Measurements from ENCODE around the gene PSMB2. TPM values are rescaled to one million over a fixed set of nuclear protein-coding genes. Genes with fewer than 3 reads are reported as not detected.
"Not testable (repeated sequence)": the region's sequence is repeated elsewhere in the genome, so short reads cannot be mapped to it uniquely, and the experiment has no call there.

Gene PSMB2
- total and polyA plus RNA-seq, 5 donors from 2014 or later = 34.4 to 101 (median 71.0) TPM

GRCh38 chr1:35591211-35591610, 50.1 kb downstream of the PSMB2 start:
- Histone ChIP-seq H3K4me3 (ENCODE audit: low read depth, low read length) (no peak overlapping the region), H3K36me3 (ENCODE audit: control insufficient read depth, insufficient read depth, low read length) (peaks cover 5% of the 10 kb centered on the region), H3K27ac (ENCODE audit: insufficient read depth, low read length, poor library complexity, severe bottlenecking) (no peak overlapping the region), H3K9me3 (ENCODE audit: control insufficient read depth in 2 of 2, low read length in 2 of 2) (no peaks in the 10 kb centered on the region), H3K4me1 (ENCODE audit: control insufficient read depth, insufficient read depth, low read length, poor library complexity, severe bottlenecking) (no peaks in the 10 kb centered on the region), H3K27me3 (ENCODE audit: control insufficient read depth, insufficient read depth, low read length) (no peaks in the 10 kb centered on the region)
- Mint-ChIP-seq H3K4me1 (peaks cover 0 to 12% (median 3%) of the 10 kb centered on the region in 4 donors), H3K27ac (peak overlapping the region in 1 of 3 donors; percentile 31), H3K4me3 (no peak overlapping the region), H3K36me3 (peaks cover 18% of the 10 kb centered on the region), H3K9me3 (no peaks in the 10 kb centered on the region), H3K27me3 (no peaks in the 10 kb centered on the region)
- DNase-seq (no peak), ATAC-seq (ENCODE audit: low read depth in 2 of 2) (no peak)

- DNase-seq = no peak
- Mint-ChIP-seq H3K27ac (no peak overlapping the region), H3K27me3 (no peaks in the 10 kb centered on the region)
Observed at GRCh38 chr1:35590476-35591040, 50.8 kb downstream of the PSMB2 start.

DNA sequence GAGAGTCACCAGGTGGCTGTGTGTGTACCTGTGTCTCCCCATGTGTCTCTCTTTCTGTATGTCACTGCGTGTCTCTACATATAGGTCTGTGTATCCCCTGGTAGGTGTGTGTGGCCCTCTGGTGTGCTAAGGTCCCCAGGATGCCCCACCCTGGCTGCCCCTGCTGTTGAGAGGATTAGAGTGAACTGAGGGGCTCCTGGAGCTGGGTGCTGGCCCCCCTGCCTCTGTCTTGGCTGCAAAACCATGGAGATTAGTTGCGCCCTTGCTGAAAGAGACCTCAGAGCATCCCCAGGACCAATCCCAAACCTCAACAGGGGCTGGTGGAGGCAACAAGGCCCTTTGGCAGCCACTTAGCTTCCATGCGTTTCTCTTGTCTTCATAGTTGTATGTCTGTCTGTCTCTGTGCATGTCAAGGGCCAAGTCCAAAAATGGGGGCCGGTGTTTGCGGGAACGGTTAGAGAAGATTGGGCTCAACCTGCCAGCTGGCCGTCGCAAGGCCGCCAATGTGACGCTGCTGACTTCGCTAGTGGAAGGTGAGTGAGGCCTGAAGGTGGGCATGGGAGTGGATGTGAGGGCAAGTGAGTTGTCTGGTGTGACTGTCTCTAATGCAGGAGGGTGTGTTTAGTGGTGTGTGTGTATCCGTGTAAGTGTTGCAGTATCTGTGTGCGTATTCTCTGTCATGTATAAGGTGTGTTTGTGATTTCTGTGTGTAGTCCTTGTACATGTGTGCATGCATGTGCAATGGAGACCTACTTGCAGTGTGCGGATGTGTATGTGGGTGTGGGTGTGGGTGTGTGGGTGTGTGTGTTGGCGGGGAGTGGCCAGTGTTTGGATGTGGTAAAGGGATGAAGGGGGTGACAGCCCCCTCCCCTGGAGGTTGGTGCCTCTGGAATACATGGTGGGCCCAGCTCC, 51.6 kb downstream of the PSMB2 start:
- Mint-ChIP-seq H3K4me1 (peaks cover 0 to 12% (median 3%) of the 10 kb centered on the region in 4 donors), H3K4me3 (no peak overlapping the region), H3K36me3 (peaks cover 18% of the 10 kb centered on the region), H3K27me3 (no peaks in the 10 kb centered on the region), H3K27ac (peak overlapping the region in 1 of 3 donors; percentile 82), H3K9me3 (no peaks in the 10 kb centered on the region)
- ATAC-seq (ENCODE audit: low read depth in 2 of 2) (peak in 1 of 2 donors; percentile 10), DNase-seq (no peak)
- H3K27ac ChIP-seq (ENCODE audit: insufficient read depth, low read length, poor library complexity, severe bottlenecking) = no peak overlapping the region
- no peak overlapping the region for H3K4me3 ChIP-seq (ENCODE audit: low read depth, low read length)
- H3K36me3 ChIP-seq (ENCODE audit: control insufficient read depth, insufficient read depth, low read length) = peaks cover 5% of the 10 kb centered on the region
- no peaks in the 10 kb centered on the region for H3K9me3 ChIP-seq (ENCODE audit: control insufficient read depth in 2 of 2, low read length in 2 of 2)
- no peaks in the 10 kb centered on the region for H3K4me1 ChIP-seq (ENCODE audit: control insufficient read depth, insufficient read depth, low read length, poor library complexity, severe bottlenecking)
- H3K27me3 ChIP-seq (ENCODE audit: control insufficient read depth, insufficient read depth, low read length) = no peaks in the 10 kb centered on the region

More at GRCh38 chr1:35590476-35591040, 50.8 kb downstream of the PSMB2 start:
- peaks cover 0 to 12% (median 3%) of the 10 kb centered on the region in 4 donors for H3K4me1 Mint-ChIP-seq
- no peak overlapping the region for H3K27ac ChIP-seq (ENCODE audit: insufficient read depth, low read length, poor library complexity, severe bottlenecking)
- H3K9me3 Mint-ChIP-seq = no peaks in the 10 kb centered on the region
- no peak overlapping the region for H3K4me3 ChIP-seq (ENCODE audit: low read depth, low read length)
- no peak for ATAC-seq (ENCODE audit: low read depth in 2 of 2)
- H3K27me3 ChIP-seq (ENCODE audit: control insufficient read depth, insufficient read depth, low read length) = no peaks in the 10 kb centered on the region
- no peak overlapping the region for H3K4me3 Mint-ChIP-seq
- no peaks in the 10 kb centered on the region for H3K9me3 ChIP-seq (ENCODE audit: control insufficient read depth in 2 of 2, low read length in 2 of 2)
- peaks cover 18% of the 10 kb centered on the region for H3K36me3 Mint-ChIP-seq
- H3K4me1 ChIP-seq (ENCODE audit: control insufficient read depth, insufficient read depth, low read length, poor library complexity, severe bottlenecking) = no peaks in the 10 kb centered on the region
- H3K36me3 ChIP-seq (ENCODE audit: control insufficient read depth, insufficient read depth, low read length) = peaks cover 5% of the 10 kb centered on the region

- Histone ChIP-seq H3K36me3 (ENCODE audit: control insufficient read depth, insufficient read depth, low read length) (peaks cover 5% of the 10 kb centered on the region), H3K9me3 (ENCODE audit: control insufficient read depth in 2 of 2, low read length in 2 of 2) (no peaks in the 10 kb centered on the region), H3K4me3 (ENCODE audit: low read depth, low read length) (no peak overlapping the region), H3K27me3 (ENCODE audit: control insufficient read depth, insufficient read depth, low read length) (no peaks in the 10 kb centered on the region), H3K4me1 (ENCODE audit: control insufficient read depth, insufficient read depth, low read length, poor library complexity, severe bottlenecking) (no peaks in the 10 kb centered on the region), H3K27ac (ENCODE audit: insufficient read depth, low read length, poor library complexity, severe bottlenecking) (no peak overlapping the region)
- ATAC-seq (ENCODE audit: low read depth in 2 of 2) (no peak), DNase-seq (no peak)
- Mint-ChIP-seq H3K9me3 (no peaks in the 10 kb centered on the region), H3K4me3 (no peak overlapping the region), H3K36me3 (peaks cover 18% of the 10 kb centered on the region), H3K4me1 (peaks cover 0 to 12% (median 1%) of the 10 kb centered on the region in 4 donors), H3K27ac (no peak overlapping the region), H3K27me3 (no peaks in the 10 kb centered on the region)
Observed at GRCh38 chr1:35588197-35588910, 53.0 kb downstream of the PSMB2 start.

GRCh38 chr1:35587736-35588135, 53.6 kb downstream of the PSMB2 start:
- Histone ChIP-seq H3K36me3 (ENCODE audit: control insufficient read depth, insufficient read depth, low read length) (peaks cover 5% of the 10 kb centered on the region), H3K4me1 (ENCODE audit: control insufficient read depth, insufficient read depth, low read length, poor library complexity, severe bottlenecking) (no peaks in the 10 kb centered on the region), H3K27me3 (ENCODE audit: control insufficient read depth, insufficient read depth, low read length) (no peaks in the 10 kb centered on the region), H3K4me3 (ENCODE audit: low read depth, low read length) (no peak overlapping the region), H3K27ac (ENCODE audit: insufficient read depth, low read length, poor library complexity, severe bottlenecking) (no peak overlapping the region), H3K9me3 (ENCODE audit: control insufficient read depth in 2 of 2, low read length in 2 of 2) (no peaks in the 10 kb centered on the region)
- DNase-seq (no peak), ATAC-seq (ENCODE audit: low read depth in 2 of 2) (no peak)
- H3K9me3 Mint-ChIP-seq = no peaks in the 10 kb centered on the region
- peaks cover 16% of the 10 kb centered on the region for H3K36me3 Mint-ChIP-seq
- H3K4me3 Mint-ChIP-seq = no peak overlapping the region
- H3K27ac Mint-ChIP-seq = no peak overlapping the region
- H3K27me3 Mint-ChIP-seq = no peaks in the 10 kb centered on the region
- peaks cover 0 to 6% (median 1%) of the 10 kb centered on the region in 4 donors for H3K4me1 Mint-ChIP-seq

- Histone ChIP-seq H3K27me3 (ENCODE audit: control insufficient read depth, insufficient read depth, low read length) (no peaks in the 10 kb centered on the region), H3K4me1 (ENCODE audit: control insufficient read depth, insufficient read depth, low read length, poor library complexity, severe bottlenecking) (no peaks in the 10 kb centered on the region), H3K27ac (ENCODE audit: insufficient read depth, low read length, poor library complexity, severe bottlenecking) (no peak overlapping the region), H3K36me3 (ENCODE audit: control insufficient read depth, insufficient read depth, low read length) (peaks cover 5% of the 10 kb centered on the region), H3K9me3 (ENCODE audit: control insufficient read depth in 2 of 2, low read length in 2 of 2) (no peaks in the 10 kb centered on the region), H3K4me3 (ENCODE audit: low read depth, low read length) (no peak overlapping the region)
- DNase-seq (no peak), ATAC-seq (ENCODE audit: low read depth in 2 of 2) (no peak)
- Mint-ChIP-seq H3K9me3 (no peaks in the 10 kb centered on the region), H3K4me1 (peaks cover 0 to 5% (median 1%) of the 10 kb centered on the region in 4 donors), H3K27ac (no peak overlapping the region), H3K4me3 (no peak overlapping the region), H3K27me3 (no peaks in the 10 kb centered on the region), H3K36me3 (peaks cover 14% of the 10 kb centered on the region)
Observed at GRCh38 chr1:35586808-35587207, 54.5 kb downstream of the PSMB2 start.

DNA sequence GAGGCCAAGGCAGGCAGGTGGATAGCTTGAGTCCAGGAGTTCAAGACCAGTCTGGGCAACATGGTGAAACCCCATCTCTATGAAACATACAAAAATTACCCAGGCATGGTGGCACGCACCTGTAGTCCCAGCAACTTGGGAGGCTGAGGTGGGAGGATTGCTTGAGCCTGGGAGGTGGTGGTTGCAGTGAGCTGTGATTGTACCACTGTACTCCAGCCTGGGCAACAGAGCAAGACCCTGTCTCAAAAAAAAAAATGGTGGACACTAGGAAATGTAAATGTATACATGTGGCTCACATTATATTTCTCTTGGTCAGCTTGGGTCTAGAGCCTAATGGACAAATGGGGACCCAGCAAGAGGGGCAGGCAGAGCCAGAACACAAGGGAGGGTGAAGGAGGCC, 55.5 kb downstream of the PSMB2 start:
- H3K27ac ChIP-seq (ENCODE audit: insufficient read depth, low read length, poor library complexity, severe bottlenecking); H3K4me3 ChIP-seq (ENCODE audit: low read depth, low read length); ATAC-seq (ENCODE audit: low read depth in 2 of 2); H3K9me3 ChIP-seq (ENCODE audit: control insufficient read depth in 2 of 2, low read length in 2 of 2); H3K36me3 Mint-ChIP-seq; H3K27ac Mint-ChIP-seq; H3K27me3 ChIP-seq (ENCODE audit: control insufficient read depth, insufficient read depth, low read length); H3K4me1 Mint-ChIP-seq; H3K4me1 ChIP-seq (ENCODE audit: control insufficient read depth, insufficient read depth, low read length, poor library complexity, severe bottlenecking); H3K4me3 Mint-ChIP-seq; H3K27me3 Mint-ChIP-seq; H3K36me3 ChIP-seq (ENCODE audit: control insufficient read depth, insufficient read depth, low read length); DNase-seq; H3K9me3 Mint-ChIP-seq: not testable (repeated sequence)
